SU-DHL-6 (cell line): Measurements from ENCODE around the gene F2R.

Experiments used
- H2AFZ ChIP-seq: fragments of 200-600 bp; sonication (generic); 2 replicates; pipeline ENCODE4 v1.6.1; 2014; ENCODE audit warnings: low read depth, mild to moderate bottlenecking, moderate library complexity, mixed read lengths, antibody characterized with exemption, low read length; ENCODE audit not compliant: severe bottlenecking
- H3F3A ChIP-seq: fragments of 200-600 bp; shearing (Covaris generic); 2 replicates; pipeline ENCODE4 v1.6.0; 2016; ENCODE audit warnings: antibody characterized with exemption, mild to moderate bottlenecking; ENCODE audit not compliant: insufficient read depth
- H3K27ac ChIP-seq: fragments of 200-600 bp; sonication (generic); 2 replicates; pipeline ENCODE4 v1.5.1; 2016; ENCODE audit warnings: low read depth, mild to moderate bottlenecking, low read length, moderate library complexity, mixed read lengths
- H3K27me3 ChIP-seq: fragments of 200-600 bp; sonication (generic), shearing (Covaris generic); 2 replicates; pipeline ENCODE4 v1.6.0; 2014; ENCODE audit warnings: mild to moderate bottlenecking, low read length
- H3K36me3 ChIP-seq: fragments of 200-600 bp; sonication (generic); 2 replicates; pipeline ENCODE4 v1.6.1; 2014; ENCODE audit warnings: mild to moderate bottlenecking, low read length, mixed read lengths
- H3K4me2 ChIP-seq: fragments of 300-600, 200-600 bp; shearing (Covaris generic), sonication (generic); 2 replicates; pipeline ENCODE4 v1.6.0; 2014; ENCODE audit warnings: low read length, low read depth, mild to moderate bottlenecking; ENCODE audit not compliant: poor library complexity, severe bottlenecking
- H3K4me3 ChIP-seq: fragments of 200-600 bp; sonication (generic); 2 replicates; pipeline ENCODE4 v1.5.1; 2014; ENCODE audit warnings: antibody characterized with exemption, low read length, mild to moderate bottlenecking, mixed read lengths; ENCODE audit not compliant: insufficient read depth, poor library complexity, severe bottlenecking
- H3K79me2 ChIP-seq: fragments of 200-600 bp; sonication (generic); 2 replicates; pipeline ENCODE4 v1.6.1; 2014; ENCODE audit warnings: mild to moderate bottlenecking, low read length, moderate library complexity; ENCODE audit not compliant: insufficient read depth
- H3K9ac ChIP-seq: fragments of 200-600 bp; sonication (generic); 2 replicates; pipeline ENCODE4 v1.7.0; 2014; ENCODE audit warnings: mild to moderate bottlenecking, low read length
- H3K9me2 ChIP-seq: fragments of 200-600 bp; sonication (generic); replicated peaks from 2 replicates; pipeline ENCODE4 v1.6.1; 2014; ENCODE audit warnings: low read length; ENCODE audit not compliant: insufficient read depth
- H3K9me3 ChIP-seq: fragments of 200-600 bp; sonication (generic); 2 replicates; pipeline ENCODE4 v1.6.1; 2014; ENCODE audit warnings: low read length, mixed read lengths; ENCODE audit not compliant: insufficient read depth
- H4K20me1 ChIP-seq: fragments of 200-600 bp; sonication (generic); 2 replicates; pipeline ENCODE4 v1.6.1; 2014; ENCODE audit warnings: low read depth, mild to moderate bottlenecking, antibody characterized with exemption, low read length, moderate library complexity, mixed read lengths
- EZH2phosphoT487 ChIP-seq: fragments of 200-600 bp; sonication (generic), shearing (Covaris generic); conservative IDR thresholded peaks from 2 replicates; pipeline ENCODE4 v1.6.1; 2018; ENCODE audit warnings: mild to moderate bottlenecking, antibody characterized with exemption, low read length, moderate library complexity, mixed read lengths
- TF ChIP-seq, protein P1 (sequence below): fragments of 200-600 bp; sonication (generic); IDR thresholded peaks from one replicate; pipeline ENCODE4 v1.5.1; 2017; ENCODE audit warnings: antibody characterized with exemption, mild to moderate bottlenecking, low read length, moderate library complexity; ENCODE audit not compliant: insufficient read depth, poor library complexity, severe bottlenecking

The F2R gene

DNA sequence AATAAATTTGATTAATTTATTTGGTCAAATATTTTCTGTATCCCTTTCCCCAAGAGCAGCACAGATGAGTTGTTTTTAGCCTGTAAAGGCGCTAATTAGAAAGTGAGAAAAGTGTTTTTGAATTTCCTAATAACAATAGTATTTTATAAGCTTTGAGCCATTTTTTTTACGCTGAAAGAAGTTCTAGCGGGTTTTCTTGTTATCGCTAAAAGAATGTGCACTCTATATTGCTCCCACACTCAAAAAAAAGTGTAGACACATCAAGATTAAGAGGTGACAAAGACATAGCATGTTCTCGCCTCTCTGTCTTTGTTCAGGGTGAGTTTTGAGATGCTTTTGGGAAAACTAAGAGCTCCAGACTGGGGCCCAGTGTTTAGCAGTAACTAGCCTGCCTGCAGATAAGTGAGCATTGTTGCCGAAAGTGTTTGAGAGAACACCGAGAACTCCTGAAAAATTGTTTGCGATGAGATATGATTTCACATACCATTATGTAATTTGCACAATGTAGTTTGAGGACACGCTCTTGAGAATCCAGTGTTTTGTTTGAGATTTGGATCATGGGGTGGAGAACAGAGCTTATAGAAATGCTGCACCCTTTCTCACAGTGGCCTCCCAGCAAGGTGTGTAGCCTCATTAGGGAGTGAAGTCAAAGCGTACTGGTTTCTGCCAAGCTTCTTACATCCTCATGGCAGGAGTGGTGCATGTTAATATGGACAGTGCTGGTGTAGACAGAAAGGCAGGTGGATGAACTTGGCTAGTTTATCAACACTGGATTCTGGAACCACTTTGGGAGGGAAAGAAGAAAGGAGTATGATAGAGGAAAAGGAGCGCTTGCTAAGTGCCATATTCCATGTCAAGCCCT is 1.5 kb downstream of the F2R start:
- Histone ChIP-seq H3K9ac (no peak overlapping the region), H3K4me2 (no peak overlapping the region), H4K20me1 (no peaks in the 10 kb centered on the region), H3K4me3 (no peak overlapping the region), H3K27me3 (no peaks in the 10 kb centered on the region), H3K9me2 (no peaks in the 10 kb centered on the region), H3K27ac (no peak overlapping the region), H3K79me2 (no peaks in the 10 kb centered on the region), H3K9me3 (no peaks in the 10 kb centered on the region), H3K36me3 (no peaks in the 10 kb centered on the region), H3F3A (no peaks in the 10 kb centered on the region), H2AFZ (no peak overlapping the region)
- TF ChIP-seq, protein P1, sequence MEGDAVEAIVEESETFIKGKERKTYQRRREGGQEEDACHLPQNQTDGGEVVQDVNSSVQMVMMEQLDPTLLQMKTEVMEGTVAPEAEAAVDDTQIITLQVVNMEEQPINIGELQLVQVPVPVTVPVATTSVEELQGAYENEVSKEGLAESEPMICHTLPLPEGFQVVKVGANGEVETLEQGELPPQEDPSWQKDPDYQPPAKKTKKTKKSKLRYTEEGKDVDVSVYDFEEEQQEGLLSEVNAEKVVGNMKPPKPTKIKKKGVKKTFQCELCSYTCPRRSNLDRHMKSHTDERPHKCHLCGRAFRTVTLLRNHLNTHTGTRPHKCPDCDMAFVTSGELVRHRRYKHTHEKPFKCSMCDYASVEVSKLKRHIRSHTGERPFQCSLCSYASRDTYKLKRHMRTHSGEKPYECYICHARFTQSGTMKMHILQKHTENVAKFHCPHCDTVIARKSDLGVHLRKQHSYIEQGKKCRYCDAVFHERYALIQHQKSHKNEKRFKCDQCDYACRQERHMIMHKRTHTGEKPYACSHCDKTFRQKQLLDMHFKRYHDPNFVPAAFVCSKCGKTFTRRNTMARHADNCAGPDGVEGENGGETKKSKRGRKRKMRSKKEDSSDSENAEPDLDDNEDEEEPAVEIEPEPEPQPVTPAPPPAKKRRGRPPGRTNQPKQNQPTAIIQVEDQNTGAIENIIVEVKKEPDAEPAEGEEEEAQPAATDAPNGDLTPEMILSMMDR = no peak
- no peak for TF ChIP-seq EZH2phosphoT487

DNA sequence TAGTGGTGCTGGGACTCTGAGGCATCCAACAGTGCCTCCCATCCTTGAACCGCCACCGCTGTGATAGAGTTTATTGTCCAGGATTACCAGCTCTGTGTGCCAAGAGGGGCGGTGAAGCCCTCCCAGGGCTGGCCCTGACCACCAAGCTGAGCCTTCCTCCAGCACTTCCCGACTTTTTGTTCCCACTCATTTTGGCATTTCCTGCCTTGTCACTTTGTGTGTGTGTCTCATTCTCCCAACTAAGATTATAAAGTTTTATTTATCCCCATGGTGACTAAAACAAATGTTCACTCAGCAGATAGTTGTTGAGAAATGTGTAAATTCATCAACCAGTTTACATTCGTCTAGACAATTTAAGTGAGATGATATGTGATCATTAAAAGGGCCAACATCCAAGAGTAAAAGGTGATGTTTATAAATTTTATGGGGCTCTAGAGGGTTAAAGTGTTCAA is 2.5 kb downstream of the F2R start:
- H3K36me3 ChIP-seq = no peaks in the 10 kb centered on the region
- no peak overlapping the region for H2AFZ ChIP-seq
- no peaks in the 10 kb centered on the region for H4K20me1 ChIP-seq
- H3K79me2 ChIP-seq = no peaks in the 10 kb centered on the region
- no peaks in the 10 kb centered on the region for H3K9me2 ChIP-seq
- H3K9ac ChIP-seq = no peak overlapping the region
- H3K9me3 ChIP-seq = no peaks in the 10 kb centered on the region
- H3K27ac ChIP-seq = no peak overlapping the region
- no peak overlapping the region for H3K4me2 ChIP-seq
- no peaks in the 10 kb centered on the region for H3F3A ChIP-seq
- no peak overlapping the region for H3K4me3 ChIP-seq
- H3K27me3 ChIP-seq = no peaks in the 10 kb centered on the region
- TF ChIP-seq, protein P1 = no peak
- TF ChIP-seq EZH2phosphoT487 = no peak

DNA sequence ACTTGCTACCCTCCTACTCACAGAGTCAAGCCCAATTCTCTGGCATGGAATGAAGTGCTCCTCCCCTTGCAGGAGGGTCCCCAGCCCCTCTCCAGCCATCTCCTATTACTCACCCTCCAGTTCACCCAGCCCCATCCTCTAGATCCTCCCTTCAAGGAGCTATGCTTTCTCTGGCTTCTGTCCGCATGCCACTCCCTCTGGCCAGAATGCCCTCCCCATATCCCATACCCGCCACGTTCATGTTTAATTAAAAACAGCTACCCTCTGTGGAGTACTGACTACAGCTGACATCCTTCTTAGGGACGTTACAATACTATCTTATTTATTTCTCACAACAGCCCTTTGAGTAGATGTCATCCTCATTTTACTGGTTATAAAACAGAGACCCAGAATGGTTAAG is 3.0 kb downstream of the F2R start:
- Histone ChIP-seq H3F3A (no peaks in the 10 kb centered on the region), H3K9me2 (no peaks in the 10 kb centered on the region), H3K4me3 (no peak overlapping the region), H3K27ac (no peak overlapping the region), H3K4me2 (no peak overlapping the region), H3K27me3 (no peaks in the 10 kb centered on the region), H3K36me3 (no peaks in the 10 kb centered on the region), H3K9ac (no peak overlapping the region), H4K20me1 (no peaks in the 10 kb centered on the region), H3K9me3 (no peaks in the 10 kb centered on the region), H3K79me2 (no peaks in the 10 kb centered on the region), H2AFZ (no peak overlapping the region)
- TF ChIP-seq EZH2phosphoT487 = no peak
- TF ChIP-seq, protein P1 = no peak
